HG03045 (cell line): ENCODE measurements around the gene IL10RB.

Source experiments
- ATAC-seq: cut with Tn5 transposase; IDR thresholded peaks from one replicate; pipeline ENCODE4 v1.9.1; 2021; ENCODE audit warnings: mild to moderate bottlenecking, moderate library complexity; ENCODE audit not compliant: unreplicated experiment

Gene IL10RB

DNA sequence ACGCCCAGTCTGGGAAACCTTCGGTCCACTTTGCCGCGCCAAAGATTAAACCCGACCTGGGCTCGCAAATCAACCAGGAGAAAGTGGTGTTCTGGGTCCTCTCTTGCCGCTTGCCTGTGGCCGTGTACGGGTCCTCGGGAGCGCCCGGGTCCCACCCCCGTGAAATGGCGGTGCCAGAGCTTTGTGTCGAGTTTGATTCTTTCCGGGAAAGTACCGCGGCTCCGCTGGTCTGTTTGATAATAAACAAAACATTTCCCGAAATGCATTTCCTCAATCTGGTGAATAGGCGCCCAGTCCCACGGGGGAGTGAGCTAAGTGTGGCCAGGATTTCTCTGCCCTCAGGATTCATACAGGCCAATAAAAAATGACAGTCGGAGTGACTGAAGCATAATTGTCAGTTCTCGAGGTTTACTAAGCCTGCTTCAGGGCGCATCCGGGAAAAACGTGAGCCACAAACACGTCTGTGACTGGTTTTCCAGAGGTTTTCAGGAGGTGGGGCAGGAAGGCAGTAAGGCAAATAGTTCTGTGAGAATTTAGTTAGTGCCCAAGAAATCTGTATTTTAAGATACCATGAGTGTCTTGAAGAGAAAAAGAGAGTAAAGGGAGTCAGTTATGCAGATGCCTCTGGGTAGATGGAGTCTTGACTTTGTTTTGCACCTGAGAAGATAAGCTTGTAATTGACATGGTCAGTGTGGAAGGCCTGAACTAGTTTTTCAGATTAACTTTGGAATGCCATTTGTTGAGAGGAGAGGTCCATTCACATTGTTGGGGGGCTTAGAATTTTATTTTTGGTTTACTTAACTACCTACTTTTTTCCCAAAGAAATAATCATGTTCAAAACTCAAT is 59.3 kb downstream of the IL10RB start:
- peak; percentile 33 for ATAC-seq

DNA sequence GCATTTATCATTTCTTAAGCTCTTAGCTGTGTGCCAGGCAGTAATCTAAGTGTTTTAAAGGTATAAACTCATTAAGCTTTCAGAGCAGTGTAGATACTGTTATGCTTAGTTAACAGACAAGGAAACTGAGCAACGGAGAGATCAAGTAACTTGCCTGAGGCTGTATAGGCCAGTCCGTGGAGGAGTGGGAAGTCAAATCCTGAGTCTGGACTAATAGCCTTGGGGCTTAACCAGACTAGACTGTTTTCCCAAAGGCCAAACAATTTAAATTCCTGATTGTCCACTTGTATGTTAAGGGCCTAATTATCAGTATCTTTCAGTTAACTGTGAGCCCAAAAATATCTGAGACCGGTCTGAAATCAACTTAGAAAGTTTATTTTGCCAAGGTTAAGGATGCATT is 61.2 kb downstream of the IL10RB start:
- no peak for ATAC-seq

DNA sequence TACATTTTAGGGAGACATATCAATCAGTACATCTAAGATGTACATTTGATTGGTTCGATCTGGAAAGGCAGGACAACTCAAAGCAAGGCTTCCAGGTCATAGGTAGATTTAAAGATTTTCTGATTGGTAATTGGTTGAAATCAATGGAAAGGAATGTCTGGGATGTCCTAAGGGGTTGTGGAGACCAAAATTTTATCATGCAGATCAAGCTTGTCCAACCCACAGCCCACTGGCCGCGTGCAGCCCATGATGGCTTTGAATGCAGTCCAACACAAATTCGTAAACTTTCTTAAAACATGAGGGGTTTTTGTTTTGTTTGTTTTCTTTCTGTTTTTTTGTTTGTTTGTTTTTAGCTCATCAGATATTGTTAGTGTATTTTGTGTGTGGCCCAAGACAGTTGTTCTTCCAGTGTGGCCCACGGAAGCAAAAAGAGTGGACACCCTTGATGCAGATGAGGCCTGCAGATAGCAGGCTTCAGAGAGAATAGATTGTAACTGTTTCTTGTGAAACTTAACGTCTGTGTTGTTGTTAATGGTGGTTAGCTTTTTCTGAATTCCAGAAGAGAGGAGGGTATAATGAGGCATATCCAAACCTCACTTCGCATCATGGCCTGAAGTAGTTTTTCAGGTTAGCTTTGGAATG is 61.7 kb downstream of the IL10RB start:
- no peak for ATAC-seq

DNA sequence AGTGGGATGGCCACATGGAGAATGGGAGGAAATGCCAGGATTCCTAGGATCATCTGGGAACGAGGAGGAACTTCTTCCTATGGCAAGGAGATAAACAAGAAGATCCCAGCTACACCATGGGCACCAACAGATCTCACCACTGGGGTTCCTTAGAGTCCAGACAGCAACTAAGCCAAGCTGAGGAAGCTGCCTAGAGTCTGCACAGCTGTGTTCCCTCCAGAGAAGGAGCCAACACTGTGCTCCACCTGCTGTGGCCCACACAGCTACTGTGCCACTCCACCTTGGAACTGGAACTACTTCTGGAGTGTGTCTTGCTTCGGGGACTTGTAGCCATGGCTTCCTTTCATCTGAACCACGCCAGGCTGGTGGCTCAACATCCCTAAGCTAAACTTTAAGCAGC is 64.6 kb downstream of the IL10RB start:
- no peak for ATAC-seq

DNA sequence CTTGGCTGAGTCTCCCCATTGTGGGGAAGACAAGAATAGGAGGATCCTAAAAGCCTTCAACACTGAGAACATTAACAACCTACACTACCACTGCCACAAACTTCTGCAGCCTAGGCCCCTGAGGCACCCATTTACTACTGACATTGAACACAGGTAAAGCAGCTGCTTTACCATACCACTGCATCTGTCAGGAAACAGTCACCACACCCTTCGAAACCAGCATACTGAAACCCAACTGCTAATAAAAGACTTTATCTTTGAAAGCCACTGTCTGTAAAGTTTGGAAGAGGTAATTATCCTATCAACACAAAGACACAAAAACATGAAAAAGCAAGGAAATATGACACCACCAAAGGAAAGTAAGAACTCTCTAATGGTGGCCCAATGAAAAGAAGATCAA is 66.0 kb downstream of the IL10RB start:
- ATAC-seq, result peak; percentile 64

DNA sequence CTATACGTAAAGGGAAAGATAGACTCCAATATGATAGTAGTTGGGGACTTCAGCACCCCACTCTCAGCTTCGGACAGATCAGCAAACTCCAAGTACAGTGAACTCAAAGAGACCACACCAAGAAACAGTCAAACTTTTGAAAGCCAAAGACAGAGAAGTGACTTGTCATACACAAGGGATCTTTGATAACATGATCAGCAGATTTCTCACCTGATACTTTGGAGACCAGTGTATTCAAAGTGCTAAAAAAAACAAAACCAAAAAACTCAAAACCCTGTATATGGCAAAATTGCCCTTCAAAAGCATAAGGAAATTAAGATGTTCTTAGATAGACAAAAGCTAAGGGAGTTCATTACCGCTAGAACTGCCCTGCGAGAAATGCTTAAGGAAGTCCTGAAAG is 68.0 kb downstream of the IL10RB start:
- ATAC-seq, result no peak

DNA sequence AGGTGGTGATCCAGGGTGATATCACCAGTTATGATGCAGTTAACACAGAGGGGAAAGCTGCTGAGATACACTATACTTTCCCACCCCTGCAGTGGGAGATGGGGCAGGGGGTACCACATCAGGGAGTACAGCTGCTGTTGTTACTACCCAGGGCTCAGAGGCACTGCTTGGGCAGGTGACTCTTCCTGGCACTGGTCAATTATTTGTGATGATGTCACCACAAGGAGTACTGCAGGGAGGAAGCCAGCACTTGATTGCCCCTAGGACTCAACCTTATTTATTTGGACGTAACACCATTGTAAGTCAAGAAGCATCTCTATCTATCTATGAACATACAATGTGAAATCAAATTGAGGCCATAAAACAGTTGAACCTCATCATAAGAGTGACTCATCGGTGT is 68.7 kb downstream of the IL10RB start:
- ATAC-seq, result no peak

DNA sequence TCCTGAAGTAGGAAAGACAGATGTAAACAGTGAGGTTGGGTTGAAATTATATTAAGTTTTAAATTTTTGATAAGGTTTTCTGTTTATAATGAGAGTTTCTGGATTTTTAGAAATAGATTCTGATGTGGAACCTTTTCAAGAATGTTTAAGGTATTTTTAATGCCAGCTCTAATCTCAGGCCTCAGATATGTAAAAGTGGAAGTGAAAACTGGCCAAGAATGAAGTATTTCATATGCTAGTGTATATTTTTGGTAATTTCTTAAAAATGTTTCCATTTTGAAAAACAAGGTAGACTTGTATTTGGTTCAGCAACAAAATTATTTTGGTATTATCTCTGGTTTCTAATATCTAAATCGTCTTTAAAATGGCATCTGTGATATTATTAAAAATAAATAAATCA is 73.0 kb downstream of the IL10RB start:
- ATAC-seq, result no peak

DNA sequence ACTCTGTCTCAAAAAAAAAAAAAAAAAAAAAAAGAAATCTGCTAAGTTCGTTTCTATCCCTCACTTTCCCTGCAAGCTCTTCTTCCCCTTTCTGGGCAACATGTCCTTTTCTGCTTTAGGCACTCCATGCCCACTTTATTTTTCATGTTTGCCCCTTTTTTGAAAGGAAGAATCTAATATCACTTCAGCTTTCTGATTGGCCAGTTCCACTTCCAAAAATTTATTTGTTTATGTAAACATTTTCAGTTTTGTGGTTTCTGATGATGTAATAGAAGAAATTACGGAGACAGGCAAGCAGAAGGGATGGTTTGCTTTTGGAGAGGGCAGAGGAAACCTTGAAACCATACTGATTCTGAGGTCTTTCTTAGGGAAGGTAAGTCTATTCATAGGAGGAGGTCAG is 73.8 kb downstream of the IL10RB start:
- no peak for ATAC-seq

DNA sequence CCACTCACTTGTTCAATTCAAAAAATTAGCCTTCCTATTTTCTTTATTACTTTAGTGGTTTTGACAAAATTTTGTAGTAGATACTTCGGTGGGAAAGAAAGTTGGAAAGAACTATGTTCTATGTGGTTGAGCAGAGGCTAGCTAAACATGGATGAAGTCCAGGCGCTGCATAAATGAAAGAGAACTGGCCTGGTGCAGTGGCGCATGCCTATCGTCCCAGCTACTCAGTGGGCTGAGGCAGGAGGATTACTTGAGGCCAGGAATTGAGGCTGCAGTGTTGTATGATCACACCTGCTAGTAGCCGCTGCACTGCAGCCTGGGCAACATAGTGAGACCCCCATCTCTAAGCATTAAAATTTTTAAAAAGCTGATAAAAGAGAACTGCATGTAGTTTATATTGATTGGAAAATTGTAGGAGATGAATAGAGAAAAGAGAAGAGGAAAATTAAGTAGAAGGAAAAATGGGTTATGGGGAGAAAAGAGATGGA is 79.6 kb downstream of the IL10RB start:
- ATAC-seq, result no peak
